Nephron (organoid): ENCODE data around the gene PRKCB.

Source experiments
- H3K27ac Mint-ChIP-seq, 3 experiments: 2 replicates each; pipeline ENCODE4 v1.8.0; 2020; ENCODE audit warnings: mixed read lengths in 3 of 3, mild to moderate bottlenecking in 2 of 3, moderate library complexity in 1 of 3
- H3K27me3 Mint-ChIP-seq: 2 replicates; pipeline ENCODE4 v1.8.0; 2021; ENCODE audit warnings: low read depth, mild to moderate bottlenecking, moderate library complexity, mixed read lengths
- H3K36me3 Mint-ChIP-seq: 2 replicates; pipeline ENCODE4 v1.8.0; 2020; ENCODE audit warnings: low read depth, mixed read lengths
- H3K4me1 Mint-ChIP-seq: 2 replicates; pipeline ENCODE4 v1.8.0; 2020; ENCODE audit warnings: mixed read lengths
- H3K4me3 Mint-ChIP-seq, 3 experiments: 2 replicates each; pipeline ENCODE4 v1.8.0; 2020; ENCODE audit warnings: mild to moderate bottlenecking in 3 of 3, mixed read lengths in 3 of 3, moderate library complexity in 2 of 3
- H3K9me3 Mint-ChIP-seq: 2 replicates; pipeline ENCODE4 v1.8.0; 2020; ENCODE audit warnings: mixed read lengths
- CTCF ChIP-seq, 3 experiments: fragments of 200-600 bp; sonication (generic); IDR thresholded peaks; one replicate each; pipeline ENCODE4 v1.5.0; 2021; ENCODE audit warnings: antibody characterized with exemption in 3 of 3; ENCODE audit not compliant: unreplicated experiment in 3 of 3

Gene PRKCB

DNA sequence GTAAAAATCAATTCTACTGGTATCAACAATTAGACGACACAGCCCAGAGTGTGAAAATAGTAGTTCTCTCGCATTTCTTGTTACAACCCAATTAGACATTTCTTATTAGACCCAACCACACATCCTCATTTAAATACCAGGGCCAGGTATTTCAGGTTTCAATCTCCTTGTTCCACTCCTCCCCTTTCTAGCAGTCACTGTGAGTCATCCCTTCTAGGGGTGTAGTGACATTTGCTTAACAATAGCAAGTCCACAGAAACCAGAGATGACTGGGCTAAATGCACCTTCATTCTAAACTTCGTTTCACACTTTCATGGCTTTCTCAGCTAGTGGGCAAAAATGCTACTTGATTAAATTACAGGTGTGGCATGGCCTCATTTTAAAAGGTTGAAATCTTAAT, 303.5 kb downstream of the PRKCB start:
- Mint-ChIP-seq H3K4me3 (no peak overlapping the region), H3K9me3 (no peaks in the 10 kb centered on the region), H3K36me3 (no peaks in the 10 kb centered on the region), H3K27me3 (peaks cover 9% of the 10 kb centered on the region), H3K4me1 (no peaks in the 10 kb centered on the region), H3K27ac (no peak overlapping the region)
- no peak for TF ChIP-seq CTCF (IDR thresholded peaks at IDR 0.05; ENCODE audit: unreplicated experiment in 3 of 3)

DNA sequence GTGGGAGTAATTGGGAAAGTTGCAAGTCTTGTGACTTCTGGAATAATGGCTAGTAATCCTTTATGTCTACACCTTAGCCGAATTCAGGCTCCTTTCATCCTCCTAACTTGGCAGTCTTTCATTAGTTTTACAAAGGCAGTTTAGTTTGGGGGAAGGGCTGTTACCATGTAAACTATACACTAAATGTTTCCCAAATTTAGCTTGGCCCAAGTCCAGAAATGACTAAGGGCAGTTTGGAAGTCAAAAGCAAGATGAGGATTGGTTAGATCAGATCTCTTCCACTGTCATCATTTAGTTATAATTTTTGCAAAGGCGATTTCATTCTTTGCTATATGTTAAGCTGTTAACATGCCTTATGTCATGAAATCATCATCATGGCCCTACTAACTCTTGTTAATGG, 304.9 kb downstream of the PRKCB start:
- Mint-ChIP-seq H3K9me3 (no peaks in the 10 kb centered on the region), H3K27ac (no peak overlapping the region), H3K36me3 (no peaks in the 10 kb centered on the region), H3K4me1 (peaks cover 2% of the 10 kb centered on the region), H3K4me3 (no peak overlapping the region), H3K27me3 (peaks cover 14% of the 10 kb centered on the region)
- TF ChIP-seq CTCF (IDR thresholded peaks at IDR 0.05; ENCODE audit: unreplicated experiment in 3 of 3), result no peak

- Mint-ChIP-seq H3K4me3 (no peak overlapping the region), H3K9me3 (no peaks in the 10 kb centered on the region), H3K27ac (no peak overlapping the region), H3K36me3 (no peaks in the 10 kb centered on the region), H3K27me3 (peaks cover 14% of the 10 kb centered on the region), H3K4me1 (peaks cover 8% of the 10 kb centered on the region)
- TF ChIP-seq CTCF (IDR thresholded peaks at IDR 0.05; ENCODE audit: unreplicated experiment in 3 of 3), result no peak
Measured at GRCh38 chr16:24141466-24141865, 305.7 kb downstream of the PRKCB start.

DNA sequence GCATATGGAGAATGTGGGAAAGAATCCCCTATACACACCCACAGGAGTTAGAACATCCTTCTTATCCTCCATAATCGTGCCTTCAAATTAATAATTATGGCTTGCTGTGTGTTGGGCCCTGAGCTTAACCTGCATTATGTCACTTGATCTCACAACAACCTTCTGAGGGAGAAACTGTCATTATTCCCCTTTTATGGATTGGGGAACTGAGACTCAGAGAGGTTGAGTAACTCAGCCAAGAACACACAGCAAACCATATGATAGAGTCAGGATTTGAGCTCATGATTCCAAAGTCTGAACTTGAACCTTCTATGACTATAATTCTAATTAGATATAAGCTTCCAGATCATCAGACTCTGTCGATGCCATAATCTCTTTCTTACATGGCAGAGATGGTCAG, 306.1 kb downstream of the PRKCB start:
- TF ChIP-seq CTCF (IDR thresholded peaks at IDR 0.05; ENCODE audit: unreplicated experiment in 3 of 3), result no peak
- Mint-ChIP-seq H3K4me1 (peaks cover 12% of the 10 kb centered on the region), H3K27ac (no peak overlapping the region), H3K27me3 (peaks cover 17% of the 10 kb centered on the region), H3K36me3 (no peaks in the 10 kb centered on the region), H3K9me3 (no peaks in the 10 kb centered on the region), H3K4me3 (no peak overlapping the region)

DNA sequence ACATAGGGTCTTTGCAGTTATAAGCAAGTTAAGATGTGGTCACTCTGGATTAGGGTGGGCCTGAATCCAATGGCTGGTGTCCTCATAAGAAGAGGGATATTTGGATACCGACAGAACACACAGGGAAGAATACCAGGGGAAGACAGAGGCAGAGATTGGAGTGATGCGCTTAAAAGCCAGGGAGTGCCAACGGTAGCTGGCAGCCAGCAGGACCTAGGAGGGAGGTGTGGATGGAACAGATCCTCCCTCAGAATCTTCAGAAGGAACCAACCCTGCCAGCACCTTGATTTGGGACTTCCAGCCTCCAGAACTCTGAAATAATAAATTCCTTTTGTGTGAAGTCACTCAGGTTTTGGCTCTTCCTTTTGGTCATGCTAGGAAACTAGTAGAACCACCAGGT, 310.1 kb downstream of the PRKCB start:
- no peaks in the 10 kb centered on the region for H3K9me3 Mint-ChIP-seq
- H3K4me1 Mint-ChIP-seq, result peaks cover 12% of the 10 kb centered on the region
- no peaks in the 10 kb centered on the region for H3K36me3 Mint-ChIP-seq
- no peak overlapping the region for H3K4me3 Mint-ChIP-seq
- TF ChIP-seq CTCF (IDR thresholded peaks at IDR 0.05; ENCODE audit: unreplicated experiment in 3 of 3), result no peak
- H3K27ac Mint-ChIP-seq, result no peak overlapping the region
- peaks cover 9% of the 10 kb centered on the region for H3K27me3 Mint-ChIP-seq

GRCh38 chr16:24146518-24146917, 310.7 kb downstream of the PRKCB start:
- Mint-ChIP-seq H3K36me3 (no peaks in the 10 kb centered on the region), H3K27me3 (peaks cover 13% of the 10 kb centered on the region), H3K27ac (no peak overlapping the region), H3K4me3 (no peak overlapping the region), H3K4me1 (peaks cover 12% of the 10 kb centered on the region), H3K9me3 (no peaks in the 10 kb centered on the region)
- no peak for TF ChIP-seq CTCF (IDR thresholded peaks at IDR 0.05; ENCODE audit: unreplicated experiment in 3 of 3)
